Gastroesophageal sphincter (tissue), 2 donors: ENCODE results near the gene PLIN4.

ENCODE experiments used
- POLR2A ChIP-seq, 2 donors: fragments of 450-650 bp; IDR thresholded peaks; one replicate each; pipeline ENCODE4 v1.6.1; 2017; ENCODE audit warnings: antibody characterized with exemption in 2 of 2, mild to moderate bottlenecking in 2 of 2, moderate library complexity in 1 of 2
- POLR2AphosphoS5 ChIP-seq: sonication (generic); formaldehyde crosslinking; IDR thresholded peaks from one replicate; pipeline ENCODE4 v1.6.1; 2017; ENCODE audit warnings: antibody characterized with exemption

GRCh38 chr19:4453232-4454179 lies 64.8 kb downstream of the PLIN4 start:
- TF ChIP-seq POLR2AphosphoS5: no peak
- no peak for TF ChIP-seq POLR2A (IDR thresholded peaks at IDR 0.05)
